Measurements from ENCODE around the gene FRMD4A. TPM values are rescaled to one million over a fixed set of nuclear protein-coding genes. Genes with fewer than 3 reads are reported as not detected.
A peak's percentile ranks its signal among the peaks of the same experiment; 100 is the strongest.
"Not testable (repeated sequence)": the region's sequence is repeated elsewhere in the genome, so short reads cannot be mapped to it uniquely, and the experiment has no call there.

Gene FRMD4A
- total RNA-seq, 1 experiment from 2014 or later: 8.8 TPM

DNA sequence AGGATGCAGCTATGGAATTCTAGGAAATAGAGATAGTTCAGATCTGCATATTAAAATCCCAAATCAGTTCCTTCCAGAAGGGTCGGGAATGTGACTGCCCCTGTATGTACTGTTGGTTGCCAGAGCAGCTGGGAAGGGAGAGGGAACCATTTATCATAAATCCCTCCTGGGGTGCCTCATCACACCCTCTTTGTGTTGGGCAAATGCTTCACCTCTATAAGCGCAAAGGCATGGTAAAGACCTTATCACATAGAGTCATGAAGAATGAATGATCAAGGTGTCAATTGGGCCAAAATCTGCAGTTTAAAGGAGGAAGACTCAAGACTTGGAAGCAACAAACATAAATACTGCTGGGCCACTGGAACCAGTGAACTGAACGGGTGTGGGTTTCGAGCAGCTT is 65.0 kb downstream of the FRMD4A start:
- DNase-seq: no peak
- no peaks in the 10 kb centered on the region for H3K36me3 ChIP-seq
- H3K27me3 ChIP-seq: no peaks in the 10 kb centered on the region
- H3K4me3 ChIP-seq: no peak overlapping the region
- H3K9me3 ChIP-seq: no peaks in the 10 kb centered on the region

DNA sequence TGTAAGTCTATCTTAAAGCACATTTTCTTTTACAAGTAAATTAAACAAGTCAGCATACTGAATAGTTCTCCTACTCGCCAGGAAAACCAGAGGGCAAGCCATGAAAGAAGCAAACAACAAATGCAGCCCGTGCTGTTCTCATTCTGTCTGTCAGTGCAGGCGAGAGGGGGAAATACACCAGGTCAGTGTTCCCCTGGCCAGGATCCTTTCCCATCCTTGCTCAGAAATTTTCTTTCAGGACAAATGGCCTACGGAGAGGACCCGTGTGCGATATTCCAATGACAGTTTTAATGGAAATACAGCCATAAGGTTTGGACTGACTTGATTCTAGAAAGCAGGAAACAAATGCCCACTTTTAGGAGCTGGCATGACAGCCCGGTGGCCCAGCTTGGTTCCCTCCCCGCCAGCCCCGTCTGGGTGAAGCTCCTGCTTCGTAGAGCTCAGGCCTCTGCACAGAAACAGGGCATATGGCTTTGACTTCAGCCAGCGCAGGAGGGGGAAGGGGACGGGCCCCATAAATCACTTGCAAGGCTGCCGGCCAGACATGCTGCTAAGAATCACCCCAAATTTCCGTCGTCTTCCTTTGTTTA is 67.8 kb downstream of the FRMD4A start:
- H3K9me3 ChIP-seq: no peaks in the 10 kb centered on the region
- no peaks in the 10 kb centered on the region for H3K27me3 ChIP-seq
- DNase-seq: no peak
- no peak overlapping the region for H3K4me3 ChIP-seq
- no peaks in the 10 kb centered on the region for H3K36me3 ChIP-seq

DNA sequence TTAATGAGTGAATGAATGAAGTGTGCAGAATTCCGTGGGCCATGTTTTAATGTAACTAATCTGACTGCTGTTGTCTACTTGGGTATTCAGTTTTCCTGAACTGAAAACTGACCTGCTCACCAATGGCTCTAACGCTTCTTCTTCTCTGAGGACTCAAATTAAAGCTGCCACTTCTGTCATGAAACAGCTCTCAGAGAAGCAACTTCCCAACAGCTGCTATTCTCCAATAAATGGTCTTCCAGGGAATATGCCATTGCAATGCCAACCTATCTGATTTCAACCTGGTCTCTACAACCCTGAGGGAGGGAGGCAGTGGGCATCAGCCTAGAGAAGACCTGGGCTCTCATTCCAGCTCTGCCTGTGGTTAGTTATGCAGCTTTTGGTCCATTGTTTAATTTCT is 69.4 kb downstream of the FRMD4A start:
- no peaks in the 10 kb centered on the region for H3K9me3 ChIP-seq
- H3K4me3 ChIP-seq: no peak overlapping the region
- no peak for DNase-seq
- H3K36me3 ChIP-seq: no peaks in the 10 kb centered on the region
- no peaks in the 10 kb centered on the region for H3K27me3 ChIP-seq

DNA sequence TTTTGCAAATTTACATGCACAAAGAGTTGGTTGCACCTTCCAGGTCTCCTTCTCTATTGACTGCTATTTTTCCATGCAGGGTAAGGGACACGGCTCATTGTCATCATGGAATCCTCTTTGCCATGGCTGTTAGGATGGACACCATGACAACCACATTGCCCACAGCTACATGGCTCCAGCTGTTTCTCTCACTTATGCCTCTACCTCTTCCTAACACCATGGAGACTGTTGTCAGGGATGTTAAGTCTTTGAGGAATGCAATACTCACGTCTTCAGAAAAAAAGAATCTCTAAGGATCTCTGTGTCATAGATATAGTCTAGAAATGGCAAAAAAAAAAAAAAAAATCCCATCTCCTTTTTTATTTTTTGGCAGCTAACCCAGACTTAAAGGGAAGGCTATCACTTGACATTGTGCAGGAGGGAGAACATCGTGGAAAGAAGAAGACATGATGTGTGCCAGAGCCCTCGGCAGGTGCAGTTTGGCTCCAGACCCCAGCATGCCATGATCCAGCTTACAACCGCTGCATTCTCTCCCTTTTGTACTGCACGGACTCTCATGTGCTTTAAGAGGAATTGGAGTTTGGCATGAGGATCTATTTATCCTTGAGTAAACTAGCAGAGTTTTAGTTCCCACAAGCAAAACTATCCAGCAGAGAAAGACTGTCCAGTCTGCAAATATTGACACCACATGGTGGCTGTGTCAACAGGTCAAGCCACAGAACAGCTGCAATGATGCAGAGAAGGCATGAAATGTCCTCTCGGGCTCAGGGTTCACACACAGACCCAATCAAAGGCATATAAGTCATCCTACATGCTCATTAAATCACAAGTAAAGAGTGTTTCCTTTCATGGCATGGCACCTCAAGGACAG is 70.8 kb downstream of the FRMD4A start:
- DNase-seq: no peak
- no peak overlapping the region for H3K4me3 ChIP-seq
- H3K9me3 ChIP-seq: no peaks in the 10 kb centered on the region
- H3K27me3 ChIP-seq: no peaks in the 10 kb centered on the region
- no peaks in the 10 kb centered on the region for H3K36me3 ChIP-seq

DNA sequence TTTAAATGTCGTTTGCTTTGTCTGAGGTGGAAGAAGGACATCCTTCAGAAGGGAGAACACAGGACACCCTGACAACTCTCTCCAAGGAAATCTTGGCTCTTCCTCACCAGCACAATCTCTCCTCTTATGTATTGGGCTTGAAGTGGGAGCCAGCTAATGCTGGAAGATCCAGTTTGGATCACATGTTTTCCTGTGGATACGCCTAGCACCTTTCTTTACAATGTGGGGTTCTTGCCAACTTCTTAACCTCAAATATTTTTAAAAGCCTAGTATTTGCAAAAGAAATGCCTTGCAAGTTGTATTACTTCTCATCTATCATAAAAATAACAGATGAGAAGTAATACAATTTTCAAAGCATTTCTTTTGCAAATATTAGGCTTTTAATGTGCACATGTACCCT is 76.4 kb downstream of the FRMD4A start:
- Histone ChIP-seq H3K27me3 (no peaks in the 10 kb centered on the region), H3K36me3 (no peaks in the 10 kb centered on the region), H3K4me3 (no peak overlapping the region), H3K9me3 (peaks cover 9% of the 10 kb centered on the region)
- peak; percentile 40 for DNase-seq

DNA sequence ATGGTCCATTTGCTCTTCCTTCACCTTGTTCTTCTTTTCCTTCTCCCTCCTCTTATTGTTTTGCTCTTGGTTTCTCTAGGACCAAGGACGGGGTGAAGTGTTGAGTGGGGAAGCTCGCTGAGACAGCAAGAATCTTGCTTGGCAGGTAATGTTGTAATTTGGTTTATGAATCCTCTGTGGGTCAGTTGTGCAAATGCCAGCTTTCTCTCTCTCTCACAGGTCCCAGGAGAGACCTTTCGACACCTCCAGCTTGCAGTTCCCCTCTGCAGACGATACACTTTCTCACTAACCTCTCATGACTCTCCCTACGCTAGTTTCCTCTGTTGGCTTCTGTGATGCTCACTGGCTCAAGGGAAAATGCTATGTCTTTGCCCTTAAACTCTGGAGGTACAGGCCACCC is 77.0 kb downstream of the FRMD4A start:
- Histone ChIP-seq H3K27me3 (no peaks in the 10 kb centered on the region), H3K36me3 (no peaks in the 10 kb centered on the region), H3K4me3 (no peak overlapping the region), H3K9me3 (peaks cover 9% of the 10 kb centered on the region)
- DNase-seq: no peak

DNA sequence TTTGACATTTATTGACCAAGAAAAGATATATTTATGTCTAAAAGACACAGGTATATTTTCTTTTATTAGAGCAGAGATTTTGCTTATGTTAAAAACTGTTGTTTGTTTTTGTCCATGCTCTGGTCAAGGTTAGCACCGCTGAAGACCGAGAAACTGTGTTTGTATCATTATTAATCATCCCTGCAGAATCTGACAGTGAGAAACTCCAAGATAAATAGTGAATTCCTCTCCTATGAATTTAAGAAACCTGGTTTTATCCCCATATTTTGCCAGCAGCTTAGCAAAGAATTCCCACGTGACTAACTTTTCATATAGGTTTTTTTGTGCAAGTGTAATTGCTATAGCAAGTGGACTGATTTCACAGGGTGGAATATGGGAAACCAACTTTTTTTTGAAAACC is 77.6 kb downstream of the FRMD4A start:
- Histone ChIP-seq H3K27me3 (no peaks in the 10 kb centered on the region), H3K9me3 (peaks cover 9% of the 10 kb centered on the region), H3K36me3 (no peaks in the 10 kb centered on the region), H3K4me3 (no peak overlapping the region)
- DNase-seq: no peak

DNA sequence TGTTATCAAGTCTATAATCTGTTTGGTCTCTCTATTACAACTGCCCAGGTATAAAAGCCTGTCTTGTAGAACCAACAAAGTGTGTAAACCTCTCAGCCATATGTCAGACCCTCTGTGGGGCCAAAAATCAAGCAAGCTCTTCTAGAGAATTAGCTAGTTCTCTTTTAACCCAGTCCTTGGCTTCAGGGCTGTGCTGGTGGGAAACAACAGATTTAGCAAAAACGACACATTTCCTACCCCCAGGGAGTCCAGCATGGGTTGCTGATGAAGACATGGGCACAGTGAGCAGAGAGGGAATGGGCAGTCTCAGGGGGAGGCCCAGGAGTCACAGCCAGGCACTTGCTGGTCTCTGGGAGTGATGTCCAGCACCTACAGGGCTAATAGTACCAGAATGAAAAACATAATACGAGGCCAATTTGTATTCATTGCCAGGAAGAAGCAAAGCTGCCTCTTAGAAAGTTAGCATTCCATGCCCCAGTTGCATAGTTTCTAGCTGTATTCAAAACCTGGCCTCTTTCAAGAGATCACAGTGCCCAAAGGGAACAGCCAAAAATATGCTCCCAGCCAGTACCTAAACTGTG is 80.1 kb downstream of the FRMD4A start:
- DNase-seq: no peak
- H3K27me3 ChIP-seq: no peaks in the 10 kb centered on the region
- peaks cover 9% of the 10 kb centered on the region for H3K9me3 ChIP-seq
- no peak overlapping the region for H3K4me3 ChIP-seq
- H3K36me3 ChIP-seq: no peaks in the 10 kb centered on the region

DNA sequence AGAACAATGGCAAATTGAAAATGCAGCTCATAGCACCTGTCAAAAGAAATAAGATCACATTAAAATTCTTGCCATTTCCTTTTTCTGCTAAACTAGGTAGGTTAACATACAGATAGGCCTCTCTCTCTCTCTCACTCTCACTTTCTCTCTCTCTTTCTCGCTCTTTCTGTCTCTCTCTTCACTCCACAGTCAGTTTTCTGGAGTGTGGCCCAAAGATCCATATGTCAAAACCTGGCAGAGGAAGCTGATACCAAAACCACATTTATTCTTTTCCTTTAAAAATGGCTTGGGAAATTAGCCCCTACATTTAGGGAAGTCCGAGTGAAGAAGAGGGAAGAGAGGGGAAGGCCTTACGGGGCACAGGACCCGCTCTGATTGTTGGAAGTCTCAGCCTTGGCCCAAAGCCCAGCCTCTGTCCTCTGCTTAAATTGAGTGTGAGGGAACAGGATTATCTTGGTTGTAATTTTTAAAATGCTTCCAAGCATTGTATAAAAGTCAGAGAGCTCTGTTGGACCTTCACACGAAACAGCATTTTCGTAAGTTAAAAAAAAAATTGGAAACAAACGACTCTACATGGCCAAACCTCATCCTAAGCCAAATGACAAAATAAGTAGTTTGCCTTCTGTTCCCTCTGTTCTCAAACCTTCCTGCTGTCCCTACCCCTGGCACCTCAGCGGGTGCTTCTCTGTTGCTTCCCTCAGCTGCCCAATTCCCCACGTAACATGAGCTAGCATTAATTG is 83.2 kb downstream of the FRMD4A start:
- peak; percentile 48 for DNase-seq
- Histone ChIP-seq H3K4me3 (no peak overlapping the region), H3K9me3 (peaks cover 9% of the 10 kb centered on the region), H3K27me3 (no peaks in the 10 kb centered on the region), H3K36me3 (no peaks in the 10 kb centered on the region)

DNA sequence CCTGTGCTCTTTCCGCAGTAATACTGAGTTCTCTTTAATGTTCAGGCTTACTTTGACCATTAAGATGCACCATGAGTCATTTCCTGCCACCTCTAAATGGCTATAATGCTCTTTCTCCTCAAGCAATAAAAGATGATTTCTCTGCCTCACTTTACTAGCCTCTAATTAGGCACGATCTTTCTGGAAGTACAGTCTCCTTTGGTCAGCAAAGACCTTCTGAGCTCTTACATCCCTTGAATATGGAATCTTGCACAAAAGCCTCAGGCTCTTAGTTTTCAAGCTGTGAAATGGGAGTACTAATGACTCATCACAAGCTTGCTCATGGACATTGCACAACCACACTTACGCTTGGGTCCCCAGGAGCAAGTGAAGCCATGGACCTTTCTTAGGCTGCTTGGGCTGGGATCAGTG is 85.9 kb downstream of the FRMD4A start:
- H3K36me3 ChIP-seq: no peaks in the 10 kb centered on the region
- no peak for DNase-seq
- H3K4me3 ChIP-seq: no peak overlapping the region
- H3K27me3 ChIP-seq: no peaks in the 10 kb centered on the region
- no peaks in the 10 kb centered on the region for H3K9me3 ChIP-seq

DNA sequence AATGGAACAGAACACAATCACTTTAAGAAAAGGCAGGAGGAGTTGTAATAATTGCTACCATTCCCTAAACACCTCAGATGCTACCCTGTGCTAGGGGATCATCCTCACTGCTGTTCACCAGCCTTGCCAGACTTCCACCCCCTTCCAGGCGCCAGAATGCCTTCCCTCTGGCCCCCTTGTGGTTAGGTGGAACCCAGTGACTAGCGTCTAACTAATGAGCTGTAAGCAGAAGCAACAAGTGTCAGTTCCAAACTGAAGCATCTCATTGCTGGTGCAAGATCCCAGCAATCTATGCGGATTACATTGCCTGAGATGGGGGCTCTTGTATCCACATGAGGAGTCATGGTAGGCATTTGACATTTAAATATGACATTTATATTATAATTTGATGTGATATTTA is 86.6 kb downstream of the FRMD4A start:
- DNase-seq: peak; percentile 22
- Histone ChIP-seq H3K4me3 (no peak overlapping the region), H3K9me3 (no peaks in the 10 kb centered on the region), H3K36me3 (no peaks in the 10 kb centered on the region), H3K27me3 (no peaks in the 10 kb centered on the region)

DNA sequence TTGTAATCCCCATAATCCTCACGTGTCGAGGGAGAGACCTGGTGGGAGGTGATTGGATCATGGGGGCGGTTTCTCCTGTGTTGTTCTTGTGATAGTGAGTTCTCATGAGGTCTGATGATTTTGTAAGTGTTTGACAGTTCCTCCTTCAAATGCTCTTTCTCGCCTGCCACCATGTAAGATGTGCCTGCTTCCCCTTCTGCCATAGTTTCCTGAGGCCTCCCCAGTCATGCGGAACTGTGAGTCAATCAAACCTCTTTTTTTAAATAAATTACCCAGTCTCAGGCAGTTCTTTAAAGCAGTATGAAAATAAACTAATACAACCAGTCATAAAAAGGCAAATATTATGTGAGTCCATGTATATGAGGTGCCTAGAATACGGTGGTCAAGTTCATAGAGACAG is 87.5 kb downstream of the FRMD4A start:
- no peak overlapping the region for H3K4me3 ChIP-seq
- H3K9me3 ChIP-seq: no peaks in the 10 kb centered on the region
- no peaks in the 10 kb centered on the region for H3K27me3 ChIP-seq
- H3K36me3 ChIP-seq: no peaks in the 10 kb centered on the region
- no peak for DNase-seq

DNA sequence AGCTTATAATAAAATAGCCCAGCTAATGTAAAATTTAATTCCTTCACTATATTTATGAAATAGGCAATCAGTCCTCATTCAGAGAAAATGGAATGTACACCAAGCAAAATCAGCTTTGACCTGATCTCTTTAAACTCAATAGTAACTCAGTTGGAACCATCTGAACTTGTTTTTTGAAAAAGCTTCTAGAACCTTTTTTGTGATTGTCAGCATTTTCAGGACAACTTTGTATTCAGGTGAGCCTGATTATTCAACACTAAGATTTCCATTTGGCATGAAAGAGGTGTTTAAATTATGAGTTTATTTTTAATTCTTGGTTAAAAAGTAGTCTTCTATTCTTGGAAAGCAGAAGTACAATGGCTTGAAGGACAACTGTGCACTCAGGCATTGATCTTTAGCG is 89.5 kb downstream of the FRMD4A start:
- no peaks in the 10 kb centered on the region for H3K9me3 ChIP-seq
- no peak for DNase-seq
- no peak overlapping the region for H3K4me3 ChIP-seq
- H3K36me3 ChIP-seq: no peaks in the 10 kb centered on the region
- no peaks in the 10 kb centered on the region for H3K27me3 ChIP-seq

DNA sequence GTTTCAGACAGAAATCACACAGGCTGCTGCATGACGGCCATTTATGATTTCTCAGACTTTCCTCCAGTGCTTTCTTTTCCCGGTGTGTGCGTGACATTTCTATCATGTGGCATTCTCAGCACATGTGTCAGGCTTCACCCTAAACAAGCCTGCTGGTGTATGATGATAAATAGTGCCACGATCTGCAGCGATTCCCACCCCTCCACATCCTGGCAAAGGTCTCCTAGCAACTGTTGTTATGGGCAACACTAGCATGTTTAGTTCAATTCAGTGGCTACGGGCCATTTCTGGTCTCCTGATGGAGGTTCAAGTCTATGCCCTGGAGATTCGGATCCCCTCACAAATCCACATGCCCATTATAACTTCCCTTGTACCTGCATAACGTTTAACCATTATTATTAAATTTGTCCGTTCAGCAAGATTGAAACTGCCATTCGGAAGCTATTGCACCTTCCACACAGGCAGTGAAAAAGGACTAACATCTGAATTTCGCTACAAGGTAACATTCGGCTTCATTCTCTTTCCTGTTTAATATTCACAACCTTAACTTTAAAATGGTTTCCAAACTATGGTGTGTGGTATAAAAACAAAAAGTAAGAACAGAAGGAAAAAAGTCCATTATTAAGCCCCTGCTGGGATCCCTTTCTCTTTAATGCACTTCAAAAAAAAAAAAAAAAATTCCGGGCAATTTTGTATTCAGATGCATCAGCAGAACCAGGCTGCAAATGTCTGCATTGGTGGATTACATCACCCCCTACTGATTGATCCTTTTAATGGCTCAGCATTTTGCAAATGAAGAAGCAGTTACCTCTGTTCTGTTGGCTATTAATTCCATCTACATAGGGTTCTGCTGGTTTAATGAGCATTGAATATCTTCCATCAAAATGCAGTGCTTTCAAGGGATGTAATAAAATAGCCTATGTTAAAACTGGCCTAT is 90.2 kb downstream of the FRMD4A start:
- Histone ChIP-seq H3K27me3 (no peaks in the 10 kb centered on the region), H3K36me3 (no peaks in the 10 kb centered on the region), H3K4me3 (no peak overlapping the region), H3K9me3 (no peaks in the 10 kb centered on the region)
- no peak for DNase-seq

DNA sequence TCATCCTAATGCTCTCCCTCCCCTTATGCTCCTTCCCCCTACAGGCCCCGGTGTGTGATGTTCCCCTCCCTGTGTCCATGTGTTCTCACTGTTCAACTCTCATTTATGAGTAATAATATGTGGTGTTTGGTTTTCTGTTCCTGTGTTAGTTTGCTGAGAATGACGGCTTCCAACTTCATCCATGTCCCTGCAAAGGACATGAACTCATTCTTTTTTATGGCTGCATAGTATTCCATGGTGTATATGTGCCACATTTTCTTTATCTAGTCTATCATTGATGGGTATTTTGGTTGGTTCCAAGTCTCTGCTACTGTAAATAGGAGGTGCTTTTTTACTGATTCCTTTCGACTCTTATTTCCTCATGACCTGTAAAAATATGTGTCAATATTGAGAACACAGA is 92.1 kb downstream of the FRMD4A start:
- DNase-seq, H3K9me3 ChIP-seq, H3K4me3 ChIP-seq, H3K27me3 ChIP-seq, H3K36me3 ChIP-seq: not testable (repeated sequence)

DNA sequence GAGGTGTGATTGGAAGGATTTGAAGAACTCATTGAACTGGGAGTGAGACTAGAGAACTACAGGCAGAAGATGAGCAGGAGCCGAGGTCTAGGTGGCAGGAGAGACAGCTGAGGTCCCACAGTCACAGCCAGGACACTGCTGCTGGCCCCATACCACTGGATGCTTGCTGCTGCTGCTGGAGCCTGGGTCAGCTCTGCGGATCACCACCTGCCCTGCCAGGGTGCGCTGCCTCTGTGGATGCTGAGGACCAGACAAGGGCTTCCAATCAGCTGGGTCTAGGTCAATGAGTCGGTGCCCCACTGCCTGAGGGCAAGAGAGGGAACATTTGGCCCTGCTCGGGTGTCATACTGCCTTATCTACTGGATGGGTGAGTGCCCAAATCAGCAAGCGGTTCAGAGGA is 94.4 kb downstream of the FRMD4A start:
- no peaks in the 10 kb centered on the region for H3K9me3 ChIP-seq
- no peaks in the 10 kb centered on the region for H3K36me3 ChIP-seq
- no peaks in the 10 kb centered on the region for H3K27me3 ChIP-seq
- no peak for DNase-seq
- no peak overlapping the region for H3K4me3 ChIP-seq
